Fibroblast of pulmonary artery (primary cell): ENCODE data around the gene RIT1.

ENCODE experiments used
- DNase-seq: peaks from one replicate; pipeline ENCODE4 v3.0.0-alpha.2; 2010; ENCODE audit warnings: low read depth
- H3K4me3 ChIP-seq: replicated peaks from 2 replicates; pipeline ENCODE4 v1.5.1; 2011; ENCODE audit warnings: low read depth, mild to moderate bottlenecking, control low read depth, low read length, moderate library complexity
- TF ChIP-seq, protein P1 (sequence below): IDR thresholded peaks from 2 replicates; pipeline ENCODE4 v1.5.1; 2011; ENCODE audit warnings: mild to moderate bottlenecking, control low read depth, low read length, inconsistent platforms; ENCODE audit errors: missing control alignments

RIT1 gene

DNA sequence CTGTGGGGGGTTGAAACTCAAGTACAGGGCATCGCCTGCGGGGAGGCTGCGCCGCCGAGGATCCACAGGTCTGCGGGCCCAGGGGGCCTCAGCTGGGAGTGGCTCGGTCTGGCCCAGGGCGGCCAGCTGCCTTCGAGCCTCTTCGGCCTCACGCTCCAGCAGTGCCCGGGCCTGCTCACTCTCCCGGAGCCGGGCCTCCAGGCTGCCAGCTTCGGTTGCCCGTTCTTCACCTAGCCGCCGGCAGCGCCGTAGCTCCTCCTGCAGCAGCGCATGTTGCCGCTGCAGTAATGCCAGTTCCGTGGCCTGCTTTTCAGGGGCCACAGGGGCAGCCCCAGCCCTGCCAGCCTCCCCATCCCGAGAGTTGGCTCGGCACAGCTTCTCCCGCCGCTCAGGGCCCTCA lies 39.7 kb upstream of the RIT1 start:
- no peak for DNase-seq
- TF ChIP-seq, protein P1, sequence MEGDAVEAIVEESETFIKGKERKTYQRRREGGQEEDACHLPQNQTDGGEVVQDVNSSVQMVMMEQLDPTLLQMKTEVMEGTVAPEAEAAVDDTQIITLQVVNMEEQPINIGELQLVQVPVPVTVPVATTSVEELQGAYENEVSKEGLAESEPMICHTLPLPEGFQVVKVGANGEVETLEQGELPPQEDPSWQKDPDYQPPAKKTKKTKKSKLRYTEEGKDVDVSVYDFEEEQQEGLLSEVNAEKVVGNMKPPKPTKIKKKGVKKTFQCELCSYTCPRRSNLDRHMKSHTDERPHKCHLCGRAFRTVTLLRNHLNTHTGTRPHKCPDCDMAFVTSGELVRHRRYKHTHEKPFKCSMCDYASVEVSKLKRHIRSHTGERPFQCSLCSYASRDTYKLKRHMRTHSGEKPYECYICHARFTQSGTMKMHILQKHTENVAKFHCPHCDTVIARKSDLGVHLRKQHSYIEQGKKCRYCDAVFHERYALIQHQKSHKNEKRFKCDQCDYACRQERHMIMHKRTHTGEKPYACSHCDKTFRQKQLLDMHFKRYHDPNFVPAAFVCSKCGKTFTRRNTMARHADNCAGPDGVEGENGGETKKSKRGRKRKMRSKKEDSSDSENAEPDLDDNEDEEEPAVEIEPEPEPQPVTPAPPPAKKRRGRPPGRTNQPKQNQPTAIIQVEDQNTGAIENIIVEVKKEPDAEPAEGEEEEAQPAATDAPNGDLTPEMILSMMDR = no peak
- no peak overlapping the region for H3K4me3 ChIP-seq

DNA sequence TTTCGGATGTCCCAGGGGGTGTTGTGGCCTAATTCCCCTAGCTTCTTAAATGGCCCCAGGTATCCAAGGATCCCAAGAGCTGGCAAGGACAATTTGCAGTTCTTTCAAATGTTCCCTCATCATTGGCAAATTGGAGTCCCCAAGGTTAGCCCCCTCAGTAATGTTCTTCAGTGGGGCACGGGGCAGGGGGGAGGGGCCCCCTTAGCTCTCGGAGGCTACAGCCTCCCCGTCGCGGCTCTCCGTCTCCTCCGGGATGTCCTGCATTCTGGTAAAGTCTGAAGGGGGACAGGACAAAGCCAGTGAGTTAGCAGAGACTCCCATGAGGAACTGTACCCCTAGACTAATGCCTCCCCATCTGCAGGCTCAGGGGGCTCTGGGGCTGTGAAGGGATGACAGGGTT lies 36.6 kb upstream of the RIT1 start:
- no peak for DNase-seq
- TF ChIP-seq, protein P1 = no peak
- no peak overlapping the region for H3K4me3 ChIP-seq

DNA sequence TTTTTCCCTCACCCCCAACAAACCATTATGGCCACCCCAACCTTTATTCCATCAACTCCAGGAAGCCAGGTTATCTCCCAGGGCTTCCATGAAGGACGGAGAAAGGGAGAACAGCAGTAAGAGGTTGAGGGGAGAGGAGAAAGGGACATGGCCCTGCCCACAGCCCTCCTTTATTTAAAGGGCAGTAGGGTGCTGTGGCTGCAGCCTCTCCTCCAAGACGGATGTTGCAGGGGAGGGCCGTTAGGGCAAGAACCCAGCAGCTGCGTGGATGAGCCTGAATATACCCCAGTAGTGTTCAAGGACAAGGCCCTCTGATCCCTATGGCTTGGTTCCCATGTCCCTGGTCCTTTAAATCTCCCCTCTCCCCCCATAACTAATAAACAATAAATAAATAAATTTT lies 36.1 kb upstream of the RIT1 start:
- H3K4me3 ChIP-seq = no peak overlapping the region
- DNase-seq = no peak
- TF ChIP-seq, protein P1 = no peak

DNA sequence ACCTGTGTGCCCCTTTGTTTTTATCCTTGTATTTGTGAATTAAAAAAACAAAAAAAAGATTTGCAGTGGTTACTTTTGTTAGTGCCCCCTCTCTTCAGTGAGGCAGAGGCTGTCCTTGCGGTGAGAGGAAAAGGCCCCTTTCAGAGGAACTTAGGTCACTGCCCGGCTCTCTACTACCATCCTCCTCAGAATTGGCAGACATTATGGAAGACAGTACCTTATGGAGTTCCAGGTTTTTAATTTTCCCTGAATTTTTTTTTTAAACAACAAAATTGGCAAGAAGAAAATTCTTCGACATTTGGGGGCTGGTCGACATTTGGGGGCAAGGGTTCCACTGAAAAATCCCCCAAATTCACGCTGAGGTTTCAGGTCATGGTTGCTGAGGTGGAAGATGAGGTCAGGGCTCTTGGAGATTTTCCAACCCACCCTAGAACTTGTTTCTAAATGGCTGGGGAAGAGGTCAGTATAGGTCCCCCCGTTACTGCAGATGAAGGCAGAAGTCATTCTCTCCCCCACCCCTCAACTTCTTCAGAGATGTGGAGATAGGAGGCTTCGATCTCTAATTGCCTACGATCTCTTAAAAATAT lies 35.6 kb upstream of the RIT1 start:
- no peak overlapping the region for H3K4me3 ChIP-seq
- DNase-seq = no peak
- TF ChIP-seq, protein P1 = no peak

DNA sequence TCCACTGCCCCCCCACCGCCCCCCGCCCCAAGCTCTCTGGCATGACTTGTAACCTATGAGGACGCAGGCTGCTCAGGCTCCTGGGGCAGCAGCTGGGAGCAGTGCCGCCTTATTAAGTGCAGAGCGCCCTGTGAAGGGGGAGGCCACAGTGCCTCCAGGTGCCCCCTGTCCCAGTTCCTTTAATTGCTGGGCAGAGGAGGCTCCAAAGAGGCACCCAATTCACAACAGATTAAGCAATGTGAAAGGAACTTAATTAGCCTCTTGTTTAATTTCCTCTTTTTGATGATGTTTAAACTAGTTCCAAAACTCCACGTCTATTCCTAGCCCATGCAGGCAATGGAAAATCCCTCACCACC lies 33.3 kb upstream of the RIT1 start:
- DNase-seq = no peak
- H3K4me3 ChIP-seq = no peak overlapping the region
- TF ChIP-seq, protein P1 = no peak

DNA sequence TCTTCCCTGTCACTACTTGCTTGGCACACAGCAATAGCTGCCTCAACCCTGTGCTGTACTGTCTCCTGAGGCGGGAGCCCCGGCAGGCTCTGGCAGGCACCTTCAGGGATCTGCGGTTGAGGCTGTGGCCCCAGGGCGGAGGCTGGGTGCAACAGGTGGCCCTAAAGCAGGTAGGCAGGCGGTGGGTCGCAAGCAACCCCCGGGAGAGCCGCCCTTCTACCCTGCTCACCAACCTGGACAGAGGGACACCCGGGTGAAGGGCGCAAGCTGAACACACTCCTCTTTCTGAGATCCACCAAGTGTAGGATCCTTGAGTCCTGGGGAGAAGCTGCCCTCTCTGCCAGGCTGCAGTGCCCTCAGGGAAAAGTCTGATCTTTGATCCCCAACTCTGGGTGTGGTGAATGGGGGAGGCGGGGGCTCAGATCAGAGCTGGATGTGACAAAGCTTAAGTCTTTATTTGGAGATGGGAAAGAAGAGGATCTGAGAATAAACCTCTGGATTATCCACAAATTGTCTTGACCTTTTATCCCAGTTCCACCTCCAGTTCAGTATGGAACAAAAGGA lies 31.5 kb upstream of the RIT1 start:
- DNase-seq = no peak

More for the DNA sequence above, 31.5 kb upstream of the RIT1 start:
- H3K4me3 ChIP-seq = no peak overlapping the region
- TF ChIP-seq, protein P1 = no peak
